ENCODE results near the gene ARCN1.

The ARCN1 gene

DNA sequence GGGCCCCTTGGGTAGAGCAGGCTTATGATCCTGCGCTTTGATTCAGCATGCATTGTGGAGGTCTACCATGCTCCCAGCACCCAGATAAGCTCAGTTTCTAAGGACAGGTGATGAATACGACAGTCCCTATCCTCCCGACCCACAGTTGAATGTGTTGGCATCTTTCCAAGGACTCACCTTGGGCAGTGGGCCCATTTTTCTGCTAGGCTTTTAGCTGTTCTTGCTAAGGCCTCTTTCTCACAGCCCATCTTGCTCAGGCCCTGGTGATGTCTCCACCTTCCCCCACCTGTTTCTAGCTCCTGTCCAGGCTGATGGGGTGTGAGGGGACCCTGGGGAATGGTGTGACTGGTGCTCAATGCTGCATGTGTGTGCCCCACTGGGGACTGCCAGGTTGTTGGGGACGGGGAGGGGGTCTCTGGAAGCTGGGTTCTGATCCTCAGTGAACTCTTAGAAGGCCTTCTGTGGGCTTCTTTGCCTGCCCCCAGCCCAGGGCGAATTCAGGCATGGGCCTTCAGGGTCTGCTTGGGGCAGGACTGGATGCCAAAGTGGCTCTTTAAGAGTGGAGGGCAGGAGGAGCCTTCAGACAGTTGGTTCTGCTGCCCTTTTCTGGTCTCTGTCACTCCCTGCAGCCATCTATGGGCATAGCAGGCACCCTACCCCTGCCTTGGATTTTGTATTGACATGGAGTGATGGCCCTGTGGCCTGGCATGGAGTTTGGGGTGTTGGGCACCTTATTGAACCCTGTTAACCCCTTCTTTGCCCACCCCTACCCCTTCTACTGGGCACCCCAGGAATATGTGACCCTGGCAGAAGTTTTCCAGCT lies 68.3 kb downstream of the ARCN1 start:
- no peak for DNase-seq

GRCh38 chr11:118641397-118642019 lies 69.3 kb downstream of the ARCN1 start:
- DNase-seq = no peak

- no peak for DNase-seq
These were observed 71.2 kb downstream of the ARCN1 start for GRCh38 chr11:118643142-118643994.

- no peak for DNase-seq
These were observed 71.8 kb downstream of the ARCN1 start for GRCh38 chr11:118643995-118644345.

GRCh38 chr11:118644496-118644895 lies 72.3 kb downstream of the ARCN1 start:
- no peak for DNase-seq

- DNase-seq = no peak
These were observed 73.0 kb downstream of the ARCN1 start for GRCh38 chr11:118645066-118645715.

DNA sequence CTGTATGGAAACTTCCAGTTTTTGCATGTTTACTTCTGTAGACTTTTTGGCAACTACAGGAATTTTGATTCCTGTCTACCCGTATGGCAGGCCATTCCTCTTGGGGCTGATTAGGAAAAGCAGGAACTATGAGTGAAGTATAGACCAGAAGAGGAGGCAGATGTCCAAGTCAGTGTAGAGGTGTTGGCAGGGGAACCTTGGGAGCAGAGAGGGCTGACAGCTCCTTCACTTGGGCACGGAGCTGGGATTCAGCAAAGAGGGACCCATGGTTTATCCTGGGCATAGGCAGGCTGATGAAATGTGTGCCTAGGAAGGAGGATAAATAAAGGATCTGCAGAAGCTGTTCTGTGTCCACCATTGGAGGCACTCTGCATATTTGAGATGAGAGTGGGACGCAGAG lies 74.2 kb downstream of the ARCN1 start:
- DNase-seq = no peak

DNA sequence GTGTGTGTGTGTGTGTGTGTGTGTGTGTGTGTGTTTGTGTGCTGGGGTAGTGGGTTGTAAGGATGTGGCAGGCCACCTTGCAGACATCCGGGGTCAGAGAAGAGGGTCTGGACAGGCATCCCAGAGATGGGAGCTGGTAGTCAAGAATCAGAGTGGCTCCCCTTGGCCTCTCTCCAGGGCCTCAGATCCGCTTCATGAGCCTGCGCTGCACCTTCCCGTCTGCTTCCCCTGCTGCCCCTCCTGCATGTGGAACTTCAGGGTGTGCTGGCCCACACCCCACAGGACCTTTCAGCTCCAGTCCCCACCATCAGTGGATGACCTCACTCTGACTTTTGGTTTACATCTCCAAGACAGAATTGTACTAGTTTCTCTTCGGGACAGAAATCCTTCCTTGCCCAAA lies 76.1 kb downstream of the ARCN1 start:
- no peak for DNase-seq

GRCh38 chr11:118649941-118650340 lies 77.7 kb downstream of the ARCN1 start:
- DNase-seq = no peak

- DNase-seq = no peak
These were observed 78.2 kb downstream of the ARCN1 start for GRCh38 chr11:118650366-118650765.

- DNase-seq = no peak
These were observed 79.6 kb downstream of the ARCN1 start for GRCh38 chr11:118651820-118652219.
